Posterior cingulate gyrus (tissue), 11 donors: ENCODE results near the gene MIF4GD.
A peak's percentile ranks its signal among the peaks of the same experiment; 100 is the strongest.

Experiments
- DNase-seq, 10 donors: peaks; one replicate each; pipeline versions ENCODE4 v3.0.0 to v3.0.0-alpha.2; 2020 to 2021; ENCODE audit warnings: mixed read lengths in 3 of 10
- intact Hi-C: fragments of 100-400 bp; cut with DNase I; formaldehyde crosslinking; loops from one replicate; pipeline ENCODE4 v1.15.1; 2023

MIF4GD gene

GRCh38 chr17:75240394-75241142, 30.5 kb downstream of the MIF4GD start:
- DNase-seq = peak in 8 of 10 donors; percentile 37 to 96 (median 72)
- intact Hi-C loops = no loop called here

- intact Hi-C loops = no loop called here
- DNase-seq = peak in 1 of 10 donors; percentile 69
Measured at GRCh38 chr17:75239778-75240393, 31.1 kb downstream of the MIF4GD start.

- no peak for DNase-seq
- intact Hi-C loops = no loop called here
Measured at GRCh38 chr17:75239214-75239613, 31.8 kb downstream of the MIF4GD start.

- intact Hi-C loops = no loop called here
- peak in 7 of 10 donors; percentile 55 to 94 (median 67) for DNase-seq
Measured at GRCh38 chr17:75238684-75239191, 32.3 kb downstream of the MIF4GD start.

GRCh38 chr17:75238020-75238580, 32.9 kb downstream of the MIF4GD start:
- peak in 1 of 10 donors; percentile 62 for DNase-seq

GRCh38 chr17:75237100-75238014, 33.7 kb downstream of the MIF4GD start:
- intact Hi-C loops = no loop called here
- peak in 1 of 10 donors; percentile 79 for DNase-seq

More at GRCh38 chr17:75238020-75238580, 32.9 kb downstream of the MIF4GD start:
- intact Hi-C loops = no loop called here

GRCh38 chr17:75232786-75233185, 38.2 kb downstream of the MIF4GD start:
- DNase-seq = peak in 1 of 10 donors; percentile 55

GRCh38 chr17:75231741-75232464, 39.1 kb downstream of the MIF4GD start:
- no peak for DNase-seq
- intact Hi-C loops = no loop called here

More at GRCh38 chr17:75232786-75233185, 38.2 kb downstream of the MIF4GD start:
- intact Hi-C loops = no loop called here

GRCh38 chr17:75231071-75231470, 40.0 kb downstream of the MIF4GD start:
- intact Hi-C loops = no loop called here

GRCh38 chr17:75228847-75229246, 42.2 kb downstream of the MIF4GD start:
- DNase-seq = peak in 1 of 10 donors; percentile 65
- intact Hi-C loops = no loop called here

More at GRCh38 chr17:75231071-75231470, 40.0 kb downstream of the MIF4GD start:
- no peak for DNase-seq

- DNase-seq = no peak
- intact Hi-C loops = no loop called here
Measured at GRCh38 chr17:75228305-75228704, 42.7 kb downstream of the MIF4GD start.

GRCh38 chr17:75227729-75228128, 43.3 kb downstream of the MIF4GD start:
- DNase-seq = no peak
- intact Hi-C loops = no loop called here

GRCh38 chr17:75225016-75225415, 46.0 kb downstream of the MIF4GD start:
- intact Hi-C loops = no loop called here
- peak in 6 of 10 donors; percentile 29 to 92 (median 68) for DNase-seq

GRCh38 chr17:75219815-75220214, 51.2 kb downstream of the MIF4GD start:
- DNase-seq = peak in 1 of 10 donors; percentile 38
- intact Hi-C loops = no loop called here

- intact Hi-C loops = no loop called here
Measured at GRCh38 chr17:75218131-75218530, 52.9 kb downstream of the MIF4GD start.

More at GRCh38 chr17:75218131-75218530, 52.9 kb downstream of the MIF4GD start:
- DNase-seq = peak in 2 of 10 donors; percentile 62 to 74
